Fibroblast of the aortic adventitia (primary cell): ENCODE data around the gene RPL37A. TPM values are rescaled to one million over a fixed set of nuclear protein-coding genes. Genes with fewer than 3 reads are reported as not detected.

Experiments
- DNase-seq: peaks from one replicate; pipeline ENCODE4 v3.0.0-alpha.2; 2010; ENCODE audit warnings: low read depth
- H3K4me3 ChIP-seq: 2 replicates; pipeline ENCODE4 v1.5.1; 2011; ENCODE audit warnings: low read depth, mild to moderate bottlenecking, control low read depth, low read length, moderate library complexity
- total RNA-seq: library from RNA; depleted of rRNA; stranded (reverse); fragments of >200 nt; gene quantifications from 2 replicates; pipeline ENCODE4 v1.2.3, GENCODE V29; 2012; ENCODE audit warnings: low replicate concordance
- TF ChIP-seq, protein P1 (sequence below): IDR thresholded peaks from 2 replicates; pipeline ENCODE4 v1.5.1; 2011; ENCODE audit warnings: mild to moderate bottlenecking, low read length, control low read depth, inconsistent platforms; ENCODE audit not compliant: insufficient read depth

The RPL37A gene
- total RNA-seq, 1 donor = 1,513 TPM

DNA sequence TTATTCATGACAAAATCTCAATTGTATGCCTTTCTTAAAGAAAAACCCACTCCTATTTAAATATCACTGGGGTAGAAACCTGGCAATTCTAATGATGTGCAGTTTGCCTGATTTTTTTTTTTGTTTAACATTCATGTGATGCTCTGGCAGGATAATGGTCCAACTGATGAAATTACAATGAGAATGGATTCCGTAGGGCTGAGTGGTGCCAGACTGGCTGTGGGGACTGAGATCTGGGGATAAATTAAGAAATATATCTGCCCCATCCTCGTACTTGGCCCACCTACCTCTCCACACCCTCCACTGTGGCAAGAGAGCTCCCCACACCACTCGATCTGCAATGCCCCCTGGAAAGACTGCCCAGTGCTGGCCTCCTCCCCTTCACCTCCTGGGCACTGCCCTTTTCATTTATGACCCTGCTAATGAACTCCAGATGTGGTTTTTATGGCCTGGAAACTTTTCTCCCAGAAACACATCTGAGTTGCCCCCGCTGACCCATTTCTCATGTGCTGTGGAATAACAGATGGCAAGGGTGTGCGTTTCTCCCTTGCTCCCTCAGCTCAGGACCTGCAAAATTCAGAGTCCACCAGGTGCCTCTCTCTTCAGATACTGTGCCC, 33.0 kb upstream of the RPL37A start:
- DNase-seq = no peak
- H3K4me3 ChIP-seq = no peak overlapping the region
- TF ChIP-seq, protein P1, sequence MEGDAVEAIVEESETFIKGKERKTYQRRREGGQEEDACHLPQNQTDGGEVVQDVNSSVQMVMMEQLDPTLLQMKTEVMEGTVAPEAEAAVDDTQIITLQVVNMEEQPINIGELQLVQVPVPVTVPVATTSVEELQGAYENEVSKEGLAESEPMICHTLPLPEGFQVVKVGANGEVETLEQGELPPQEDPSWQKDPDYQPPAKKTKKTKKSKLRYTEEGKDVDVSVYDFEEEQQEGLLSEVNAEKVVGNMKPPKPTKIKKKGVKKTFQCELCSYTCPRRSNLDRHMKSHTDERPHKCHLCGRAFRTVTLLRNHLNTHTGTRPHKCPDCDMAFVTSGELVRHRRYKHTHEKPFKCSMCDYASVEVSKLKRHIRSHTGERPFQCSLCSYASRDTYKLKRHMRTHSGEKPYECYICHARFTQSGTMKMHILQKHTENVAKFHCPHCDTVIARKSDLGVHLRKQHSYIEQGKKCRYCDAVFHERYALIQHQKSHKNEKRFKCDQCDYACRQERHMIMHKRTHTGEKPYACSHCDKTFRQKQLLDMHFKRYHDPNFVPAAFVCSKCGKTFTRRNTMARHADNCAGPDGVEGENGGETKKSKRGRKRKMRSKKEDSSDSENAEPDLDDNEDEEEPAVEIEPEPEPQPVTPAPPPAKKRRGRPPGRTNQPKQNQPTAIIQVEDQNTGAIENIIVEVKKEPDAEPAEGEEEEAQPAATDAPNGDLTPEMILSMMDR = no peak

DNA sequence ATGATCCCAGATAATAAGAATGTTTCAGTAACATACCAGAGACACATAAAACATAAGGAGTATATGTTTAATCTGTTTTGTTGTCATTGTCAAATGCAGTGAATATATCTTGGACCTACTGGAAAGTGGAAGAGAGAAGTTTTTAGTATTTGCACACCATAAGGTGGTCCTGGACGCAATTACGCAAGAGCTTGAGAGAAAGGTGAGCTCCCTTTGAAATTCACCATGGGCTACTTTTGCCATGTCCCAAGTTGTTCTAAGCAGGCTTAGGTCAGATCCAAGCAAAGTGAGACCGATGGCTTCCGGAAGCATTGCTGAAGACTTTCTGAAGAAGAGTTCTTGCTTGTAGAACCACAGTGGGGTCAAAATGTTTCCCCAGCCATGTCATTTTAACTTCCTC, 30.8 kb upstream of the RPL37A start:
- TF ChIP-seq, protein P1 = no peak
- DNase-seq = no peak
- no peak overlapping the region for H3K4me3 ChIP-seq

GRCh38 chr2:216469661-216470060, 29.0 kb upstream of the RPL37A start:
- TF ChIP-seq, protein P1 = no peak
- DNase-seq = no peak
- no peak overlapping the region for H3K4me3 ChIP-seq

GRCh38 chr2:216473187-216473586, 25.5 kb upstream of the RPL37A start:
- DNase-seq = no peak
- no peak overlapping the region for H3K4me3 ChIP-seq
- TF ChIP-seq, protein P1 = no peak

DNA sequence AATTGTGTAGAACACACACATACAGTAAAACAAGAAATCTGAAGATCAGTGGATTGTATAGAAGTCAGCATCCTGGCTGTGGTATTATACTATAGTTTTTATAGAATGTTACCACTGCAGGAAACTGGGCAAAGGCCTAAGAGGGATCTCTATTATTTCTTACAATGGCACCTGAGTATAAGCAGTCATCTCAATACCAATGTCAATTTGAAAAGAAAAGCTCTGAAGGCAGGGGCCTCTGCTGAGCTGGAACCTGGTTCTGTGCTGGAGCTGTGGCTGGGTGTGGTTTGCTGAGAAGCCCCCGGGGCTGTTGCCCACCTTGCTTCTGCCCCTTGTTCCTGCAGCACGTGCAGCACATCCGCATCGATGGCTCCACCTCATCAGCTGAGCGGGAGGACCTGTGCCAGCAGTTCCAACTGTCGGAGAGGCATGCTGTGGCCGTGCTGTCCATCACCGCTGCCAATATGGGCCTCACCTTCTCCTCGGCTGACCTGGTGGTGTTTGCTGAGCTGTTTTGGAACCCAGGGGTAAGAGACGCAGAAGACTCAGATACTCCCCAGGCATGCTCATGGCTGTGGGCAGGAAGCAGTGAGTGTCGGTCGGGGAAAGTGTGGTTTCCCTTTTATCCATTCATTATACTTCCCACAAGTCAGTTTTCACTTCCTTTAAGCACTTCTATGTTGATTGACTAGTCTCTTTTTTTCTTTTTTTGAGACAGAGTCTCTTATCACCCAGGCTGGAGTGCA, 23.5 kb upstream of the RPL37A start:
- H3K4me3 ChIP-seq = no peak overlapping the region
- DNase-seq = no peak
- TF ChIP-seq, protein P1 = no peak

DNA sequence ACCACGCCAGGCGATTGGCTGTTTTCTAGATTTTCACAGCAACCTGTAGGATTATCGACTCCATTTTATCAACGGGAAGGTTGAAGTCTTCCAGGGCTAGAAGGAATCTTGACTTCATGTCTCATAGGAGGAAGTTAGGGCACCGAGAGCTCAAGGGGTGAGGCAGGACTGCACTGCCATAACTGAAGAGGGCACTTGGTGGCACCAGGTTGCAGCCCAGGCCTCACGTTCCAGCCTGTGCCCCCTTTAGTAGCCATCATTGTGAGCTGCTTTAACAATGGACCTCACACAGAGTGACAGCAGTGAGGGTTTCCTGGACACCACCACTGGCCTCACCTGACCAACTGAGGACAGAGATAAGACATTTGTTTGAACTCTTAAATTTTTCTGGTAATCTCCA, 22.9 kb upstream of the RPL37A start:
- TF ChIP-seq, protein P1 = no peak
- no peak overlapping the region for H3K4me3 ChIP-seq
- no peak for DNase-seq
